Neuronal stem cell (in vitro differentiated cells): Measurements from ENCODE around the gene GPATCH8.

Experiments used
- DNase-seq: peaks from one replicate; pipeline ENCODE4 v3.0.0-alpha.2; 2013; ENCODE audit warnings: low spot score
- H2AFZ ChIP-seq: one replicate; pipeline ENCODE4 v1.6.1; 2013; ENCODE audit warnings: mild to moderate bottlenecking, low read length, inconsistent platforms
- H2AK5ac ChIP-seq: 2 replicates; pipeline ENCODE4 v1.6.1; 2013; ENCODE audit warnings: low read depth, mild to moderate bottlenecking, inconsistent platforms, low read length, moderate library complexity, mixed read lengths
- H2BK120ac ChIP-seq: 2 replicates; pipeline ENCODE4 v1.6.1; 2013; ENCODE audit warnings: low read depth, mild to moderate bottlenecking, inconsistent platforms, low read length, moderate library complexity, mixed read lengths
- H2BK12ac ChIP-seq: one replicate; pipeline ENCODE4 v1.6.1; 2013; ENCODE audit warnings: low read length, inconsistent platforms
- H2BK15ac ChIP-seq: 2 replicates; pipeline ENCODE4 v1.6.1; 2013; ENCODE audit warnings: mild to moderate bottlenecking, low read length, inconsistent platforms, mixed read lengths
- H2BK5ac ChIP-seq: one replicate; pipeline ENCODE4 v1.6.1; 2013; ENCODE audit warnings: inconsistent platforms, mild to moderate bottlenecking, low read length, moderate library complexity
- H3K14ac ChIP-seq: one replicate; pipeline ENCODE4 v1.6.1; 2013; ENCODE audit warnings: low read length, inconsistent platforms
- H3K18ac ChIP-seq: 2 replicates; pipeline ENCODE4 v1.6.1; 2013; ENCODE audit warnings: low read length, inconsistent platforms
- H3K23ac ChIP-seq: 2 replicates; pipeline ENCODE4 v1.6.1; 2013; ENCODE audit warnings: low read depth, mild to moderate bottlenecking, mixed read lengths, low read length, inconsistent platforms; ENCODE audit not compliant: poor library complexity
- H3K27ac ChIP-seq: replicated peaks from 3 replicates; pipeline ENCODE4 v1.5.1; 2013; ENCODE audit warnings: low read length, inconsistent platforms
- H3K27me3 ChIP-seq, 3 experiments: 2 replicates each; pipeline ENCODE4 v1.6.1; 2013; ENCODE audit warnings: low read length in 3 of 3, mild to moderate bottlenecking in 2 of 3, inconsistent platforms in 1 of 3, low read depth in 1 of 3, mixed read lengths in 1 of 3, moderate library complexity in 1 of 3; ENCODE audit not compliant: control insufficient read depth in 3 of 3, insufficient read depth in 3 of 3
- H3K36me3 ChIP-seq, 2 donors: replicated peaks in 1 of 2; 2 replicates each; pipeline ENCODE4 v1.6.1; 2013; ENCODE audit warnings: low read length in 2 of 2; ENCODE audit not compliant: control insufficient read depth in 2 of 2, insufficient read depth in 2 of 2
- H3K4ac ChIP-seq: 2 replicates; pipeline ENCODE4 v1.6.1; 2013; ENCODE audit warnings: inconsistent platforms, mild to moderate bottlenecking, low read length, moderate library complexity
- H3K4me1 ChIP-seq, 2 donors: 1 replicate in 1 of 2; 2 replicates in 1 of 2; pipeline ENCODE4 v1.6.1; 2013; ENCODE audit warnings: low read length in 2 of 2, low read depth in 1 of 2; ENCODE audit not compliant: control insufficient read depth in 2 of 2, insufficient read depth in 1 of 2
- H3K4me2 ChIP-seq: one replicate; pipeline ENCODE4 v1.6.1; 2013; ENCODE audit warnings: mild to moderate bottlenecking, low read length, inconsistent platforms; ENCODE audit not compliant: insufficient read depth, poor library complexity, severe bottlenecking
- H3K4me3 ChIP-seq, 2 donors: 2 replicates each; pipeline ENCODE4 v1.5.1; 2013; ENCODE audit warnings: low read length in 2 of 2, mild to moderate bottlenecking in 2 of 2, inconsistent platforms in 1 of 2, moderate library complexity in 1 of 2
- H3K79me1 ChIP-seq: one replicate; pipeline ENCODE4 v1.6.1; 2013; ENCODE audit warnings: low read depth, mild to moderate bottlenecking, inconsistent platforms, low read length, moderate library complexity
- H3K9ac ChIP-seq: one replicate; pipeline ENCODE4 v1.6.1; 2013; ENCODE audit warnings: mild to moderate bottlenecking, low read depth, low read length, inconsistent platforms; ENCODE audit not compliant: poor library complexity
- H3K9me3 ChIP-seq, 2 donors: replicated peaks in 1 of 2; 2 replicates each; pipeline versions ENCODE3 to v1.6.1; 2013; ENCODE audit warnings: low read length in 2 of 2, mild to moderate bottlenecking in 2 of 2, inconsistent platforms in 1 of 2, low read depth in 1 of 2, mixed read lengths in 1 of 2, moderate library complexity in 1 of 2; ENCODE audit not compliant: control insufficient read depth in 2 of 2, insufficient read depth in 1 of 2
- H4K8ac ChIP-seq: one replicate; pipeline ENCODE4 v1.6.1; 2013; ENCODE audit warnings: low read depth, mild to moderate bottlenecking, inconsistent platforms, low read length, moderate library complexity
- H4K91ac ChIP-seq: one replicate; pipeline ENCODE4 v1.6.1; 2013; ENCODE audit warnings: low read length, low read depth, mild to moderate bottlenecking, inconsistent platforms; ENCODE audit not compliant: poor library complexity
- WGBS, 2 donors: extraction: QIAGEN DNeasy Blood & Tissue Kit; methylation state at CpG; one replicate each; pipeline ENCODE4 v1.1.7; 2013; ENCODE audit warnings: missing lambda C conversion rate in 2 of 2, mixed read lengths in 1 of 2; ENCODE audit not compliant: insufficient read length in 2 of 2, insufficient replicate concordance in 1 of 2; ENCODE audit errors: extremely low coverage in 2 of 2; 5-methylcytosine and 5-hydroxymethylcytosine counted together

The GPATCH8 gene

GRCh38 chr17:44492706-44493272, 10.4 kb downstream of the GPATCH8 start:
- H2AFZ ChIP-seq: no peak overlapping the region
- no peak overlapping the region for H2BK120ac ChIP-seq
- no peak overlapping the region for H3K9ac ChIP-seq
- H4K8ac ChIP-seq: no peak overlapping the region
- H3K4me3 ChIP-seq: no peak overlapping the region
- H4K91ac ChIP-seq: no peak overlapping the region
- no peak for DNase-seq
- no peak overlapping the region for H3K18ac ChIP-seq
- no peak overlapping the region for H2BK15ac ChIP-seq
- no peak overlapping the region for H3K14ac ChIP-seq
- H2BK5ac ChIP-seq: no peak overlapping the region
- H3K4ac ChIP-seq: no peak overlapping the region
- H3K4me1 ChIP-seq: no peaks in the 10 kb centered on the region
- H2AK5ac ChIP-seq: no peak overlapping the region
- no CpG with 5 or more reads among the region's 2 CpGs for WGBS, 2 donors
- H2BK12ac ChIP-seq: no peak overlapping the region
- peaks cover 0 to 47% of the 10 kb centered on the region in 2 donors for H3K36me3 ChIP-seq
- no peaks in the 10 kb centered on the region for H3K27me3 ChIP-seq
- H3K4me2 ChIP-seq: no peak overlapping the region
- H3K79me1 ChIP-seq: peaks cover 6% of the 10 kb centered on the region
- no peak overlapping the region for H3K27ac ChIP-seq
- H3K9me3 ChIP-seq: peaks cover 0 to 4% of the 10 kb centered on the region in 2 donors
- no peak overlapping the region for H3K23ac ChIP-seq

GRCh38 chr17:44489581-44489980, 13.6 kb downstream of the GPATCH8 start:
- Histone ChIP-seq H3K9me3 (peaks cover 0 to 4% of the 10 kb centered on the region in 2 donors), H3K9ac (no peak overlapping the region), H3K18ac (no peak overlapping the region), H2BK120ac (no peak overlapping the region), H3K4me1 (no peaks in the 10 kb centered on the region), H3K4ac (no peak overlapping the region), H3K27ac (no peak overlapping the region), H2BK5ac (no peak overlapping the region), H3K4me2 (no peak overlapping the region), H4K8ac (no peak overlapping the region), H2AFZ (no peak overlapping the region), H3K79me1 (peaks cover 4% of the 10 kb centered on the region), H3K4me3 (no peak overlapping the region), H2BK15ac (no peak overlapping the region), H2BK12ac (no peak overlapping the region), H2AK5ac (no peak overlapping the region), H3K36me3 (peaks cover 0 to 49% of the 10 kb centered on the region in 2 donors), H3K14ac (no peak overlapping the region), H3K27me3 (no peaks in the 10 kb centered on the region), H3K23ac (no peak overlapping the region), H4K91ac (no peak overlapping the region)
- DNase-seq: no peak
- WGBS, 2 donors: no CpG with 5 or more reads among the region's 6 CpGs

- no peak overlapping the region for H3K14ac ChIP-seq
- no peak for DNase-seq
- peaks cover 0 to 4% of the 10 kb centered on the region in 2 donors for H3K9me3 ChIP-seq
- H4K8ac ChIP-seq: no peak overlapping the region
- H3K79me1 ChIP-seq: no peaks in the 10 kb centered on the region
- H3K27me3 ChIP-seq: no peaks in the 10 kb centered on the region
- no peak overlapping the region for H3K4ac ChIP-seq
- no peak overlapping the region for H2BK5ac ChIP-seq
- no peaks in the 10 kb centered on the region for H3K4me1 ChIP-seq
- H4K91ac ChIP-seq: no peak overlapping the region
- H2BK12ac ChIP-seq: no peak overlapping the region
- no peak overlapping the region for H2AFZ ChIP-seq
- H3K4me3 ChIP-seq: no peak overlapping the region
- no peak overlapping the region for H3K27ac ChIP-seq
- H2BK15ac ChIP-seq: no peak overlapping the region
- no peak overlapping the region for H3K23ac ChIP-seq
- H2AK5ac ChIP-seq: no peak overlapping the region
- peaks cover 0 to 42% of the 10 kb centered on the region in 2 donors for H3K36me3 ChIP-seq
- no peak overlapping the region for H3K4me2 ChIP-seq
- H3K18ac ChIP-seq: no peak overlapping the region
- no CpG with 5 or more reads among the region's 2 CpGs for WGBS, 2 donors
- H2BK120ac ChIP-seq: no peak overlapping the region
- no peak overlapping the region for H3K9ac ChIP-seq
These were observed 16.0 kb downstream of the GPATCH8 start for GRCh38 chr17:44487170-44487569.

DNA sequence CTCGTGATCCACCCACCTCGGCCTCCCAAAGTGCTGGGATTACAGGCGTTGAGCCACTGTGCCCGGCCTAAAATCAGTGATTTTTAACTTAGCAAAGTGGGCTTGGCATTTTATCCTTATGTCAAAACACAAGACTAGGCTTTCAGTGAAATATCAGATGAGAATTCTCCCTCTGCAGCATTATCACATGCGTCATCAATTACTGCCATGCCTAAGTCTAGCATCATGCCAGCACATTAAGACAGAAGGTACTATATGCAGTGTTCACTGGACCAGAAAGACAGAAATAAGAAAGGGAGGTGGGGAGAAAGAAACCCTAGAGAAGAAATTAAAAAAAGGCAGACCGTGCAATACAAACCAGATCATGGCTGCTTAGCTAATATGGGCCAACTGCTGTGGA, 29.8 kb downstream of the GPATCH8 start:
- Histone ChIP-seq H3K18ac (no peak overlapping the region), H3K27ac (no peak overlapping the region), H3K4me1 (no peaks in the 10 kb centered on the region), H3K23ac (no peak overlapping the region), H3K9ac (no peak overlapping the region), H3K27me3 (no peaks in the 10 kb centered on the region), H4K8ac (no peak overlapping the region), H3K4me3 (no peak overlapping the region), H3K36me3 (peaks cover 0 to 55% of the 10 kb centered on the region in 2 donors), H2AFZ (no peak overlapping the region), H2BK5ac (no peak overlapping the region), H2BK120ac (no peak overlapping the region), H2BK12ac (no peak overlapping the region), H2AK5ac (no peak overlapping the region), H3K4me2 (no peak overlapping the region), H4K91ac (no peak overlapping the region), H3K14ac (no peak overlapping the region), H3K4ac (no peak overlapping the region), H2BK15ac (no peak overlapping the region), H3K79me1 (peaks cover under 1% of the 10 kb centered on the region), H3K9me3 (no peaks in the 10 kb centered on the region)
- DNase-seq: no peak
- no CpG with 5 or more reads among the region's 6 CpGs for WGBS, 2 donors
